HCT116 (cell line): Measurements from ENCODE around the gene PRKN. TPM values are rescaled to one million over a fixed set of nuclear protein-coding genes. Genes with fewer than 3 reads are reported as not detected.

ENCODE experiments used
- ATAC-seq: fragments of 200-7000 bp; cut with Tn5 transposase; 2 replicates; pipeline ENCODE4 v1.9.1; 2020; ENCODE audit warnings: mild to moderate bottlenecking, moderate library complexity
- BruUV-seq: library from RNA; stranded (reverse); fragments of 400-500 nt; replicated peaks from 2 replicates; lab custom pipeline; 2021; lab: Mats Ljungman, UMichigan
- CTCF ChIA-PET: fragments of 300-600 bp; sonication (Branson Sonifier 250); formaldehyde crosslinking; loops from one replicate; lab custom pipeline; 2021; ENCODE audit warnings: antibody characterized with exemption; lab: Charles Lee
- POLR2A ChIA-PET: fragments of 300-600, 350-600 bp; sonication (Branson Sonifier 250); formaldehyde crosslinking; loops from one replicate; lab custom pipeline; 2021; ENCODE audit warnings: antibody characterized with exemption; lab: Charles Lee
- RAD21 ChIA-PET, 2 experiments: fragments of 300-600 bp; sonication (Branson Sonifier 250); formaldehyde crosslinking; loops; one replicate each; lab custom pipeline; 2023; ENCODE audit warnings: low total read pairs in 2 of 2; ENCODE audit not compliant: uncharacterized antibody in 2 of 2, unreplicated experiment in 2 of 2, low non-redundant PET in 1 of 2; lab: Charles Lee
- DNase-seq: peaks from one replicate; pipeline ENCODE4 v3.0.0-alpha.2; 2010; ENCODE audit warnings: low read depth, low spot score
- H2AFZ ChIP-seq: fragments of 200-600 bp; shearing (Covaris generic), sonication (generic); 2 replicates; pipeline ENCODE4 v1.6.1; 2017; ENCODE audit warnings: low read depth, mixed run types, mixed read lengths, antibody characterized with exemption, low read length; ENCODE audit not compliant: poor library complexity, severe bottlenecking
- H3K27ac ChIP-seq: 2 replicates; pipeline ENCODE4 v1.5.1; 2012; ENCODE audit warnings: low read depth, low read length
- H3K27me3 ChIP-seq: fragments of 200-600 bp; sonication (generic); 2 replicates; pipeline ENCODE4 v1.6.1; 2016; ENCODE audit warnings: mixed run types, low read length, mixed read lengths; ENCODE audit not compliant: insufficient read depth
- H3K36me3 ChIP-seq, 2 experiments: fragments of 200-500 bp in 1 of 2; fragments of 200-600 bp in 1 of 2; sonication (Bioruptor generic) in 1 of 2; sonication (generic) in 1 of 2; 2 replicates each; pipeline versions ENCODE4 v1.5.1 to v1.6.1; 2014 to 2016; ENCODE audit warnings: low read length in 2 of 2, inconsistent platforms in 1 of 2, mixed read lengths in 1 of 2, mixed run types in 1 of 2; ENCODE audit not compliant: insufficient read depth in 2 of 2, control insufficient read depth in 1 of 2
- H3K4me1 ChIP-seq, 2 experiments: fragments of 200-600 bp in 1 of 2; sonication (generic) in 1 of 2; 2 replicates each; pipeline versions ENCODE4 v1.5.1 to v1.6.1; 2012 to 2017; ENCODE audit warnings: low read length in 2 of 2, inconsistent platforms in 1 of 2, mild to moderate bottlenecking in 1 of 2, mixed read lengths in 1 of 2, mixed run types in 1 of 2, moderate library complexity in 1 of 2; ENCODE audit not compliant: insufficient read depth in 2 of 2, control insufficient read depth in 1 of 2
- H3K4me2 ChIP-seq: fragments of 200-600 bp; sonication (generic); 2 replicates; pipeline ENCODE4 v1.6.1; 2017; ENCODE audit warnings: mixed run types, low read length, mixed read lengths
- H3K4me3 ChIP-seq, 2 experiments: fragments of 200-600 bp in 1 of 2; sonication (generic) in 1 of 2; replicated peaks in 1 of 2; 2 replicates each; pipeline ENCODE4 v1.5.1; 2011 to 2016; ENCODE audit warnings: low read length in 2 of 2, control low read depth in 1 of 2, low read depth in 1 of 2, mild to moderate bottlenecking in 1 of 2, mixed read lengths in 1 of 2, mixed run types in 1 of 2
- H3K79me2 ChIP-seq: fragments of 200-600 bp; sonication (generic); 2 replicates; pipeline ENCODE4 v1.6.1; 2017; ENCODE audit warnings: mild to moderate bottlenecking, mixed run types, low read length, moderate library complexity, mixed read lengths; ENCODE audit not compliant: insufficient read depth
- H3K9ac ChIP-seq: fragments of 200-600 bp; sonication (generic); 2 replicates; pipeline ENCODE4 v1.6.1; 2016; ENCODE audit warnings: low read length, mixed read lengths
- H3K9me2 ChIP-seq: fragments of 200-600 bp; sonication (generic), shearing (Covaris generic); 2 replicates; pipeline ENCODE4 v1.6.1; 2017; ENCODE audit warnings: mixed run types, mild to moderate bottlenecking, moderate library complexity; ENCODE audit not compliant: insufficient read depth
- H3K9me3 ChIP-seq, 2 experiments: fragments of 200-500 bp in 1 of 2; fragments of 200-600 bp in 1 of 2; sonication (Bioruptor generic) in 1 of 2; sonication (generic) in 1 of 2; 2 replicates each; pipeline ENCODE4 v1.6.1; 2014 to 2017; ENCODE audit warnings: low read length in 2 of 2, mixed read lengths in 2 of 2, inconsistent platforms in 1 of 2, low read depth in 1 of 2, mild to moderate bottlenecking in 1 of 2, mixed run types in 1 of 2, moderate library complexity in 1 of 2; ENCODE audit not compliant: control insufficient read depth in 1 of 2, insufficient read depth in 1 of 2
- H4K20me1 ChIP-seq: fragments of 200-600 bp; sonication (generic), shearing (Covaris generic); 2 replicates; pipeline ENCODE4 v1.6.1; 2017; ENCODE audit warnings: mixed run types, mild to moderate bottlenecking, moderate library complexity; ENCODE audit not compliant: insufficient read depth
- CBX3 ChIP-seq: IDR thresholded peaks from 2 replicates; pipeline ENCODE4 v1.6.1; 2012; ENCODE audit warnings: low read depth
- JUND ChIP-seq: IDR thresholded peaks from 2 replicates; pipeline ENCODE4 v1.6.1; 2012
- SRF ChIP-seq: IDR thresholded peaks from 2 replicates; pipeline ENCODE4 v1.6.1; 2012; ENCODE audit warnings: low read depth
- YY1 ChIP-seq: IDR thresholded peaks from 2 replicates; pipeline ENCODE4 v1.6.1; 2011; ENCODE audit warnings: low read length, low read depth, moderate library complexity, mild to moderate bottlenecking; ENCODE audit not compliant: insufficient replicate concordance; ENCODE audit errors: extremely low read depth
- intact Hi-C: fragments of 100-400 bp; cut with micrococcal nuclease; formaldehyde crosslinking; loops from 2 replicates; pipeline ENCODE4 v1.10.0; 2022
- total RNA-seq: library from RNA; stranded (reverse); gene quantifications from one replicate; pipeline ENCODE4 v1.2.1, GENCODE V29; 2021; ENCODE audit not compliant: unreplicated experiment
- TF ChIP-seq, protein P1 (sequence below): IDR thresholded peaks from 2 replicates; pipeline ENCODE4 v1.6.1; 2012; ENCODE audit warnings: low read depth
- TF ChIP-seq, protein P2 (sequence below): IDR thresholded peaks from 2 replicates; pipeline ENCODE4 v1.6.1; 2012

PRKN gene
- total RNA-seq, 1 experiment from 2014 or later: 2.6 TPM

DNA sequence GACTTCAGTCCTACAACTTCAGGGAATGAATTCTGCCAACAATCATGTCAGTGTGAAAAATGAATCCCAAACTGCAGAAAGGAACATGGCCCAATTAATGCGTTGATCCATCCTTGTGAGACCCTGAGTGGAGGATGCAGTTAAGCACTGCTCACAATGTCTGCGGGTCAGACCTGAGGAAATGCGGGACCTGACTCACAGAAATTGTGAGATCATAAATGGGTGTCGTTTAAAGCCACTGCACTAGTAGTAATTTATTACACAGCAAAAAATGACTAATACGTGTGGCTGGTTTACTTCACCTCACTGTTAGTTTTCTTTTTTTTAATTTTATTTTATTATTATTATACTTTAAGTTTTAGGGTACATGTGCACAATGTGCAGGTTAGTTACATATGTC is 505.0 kb downstream of the PRKN start (continued):
- TF ChIP-seq, protein P1, sequence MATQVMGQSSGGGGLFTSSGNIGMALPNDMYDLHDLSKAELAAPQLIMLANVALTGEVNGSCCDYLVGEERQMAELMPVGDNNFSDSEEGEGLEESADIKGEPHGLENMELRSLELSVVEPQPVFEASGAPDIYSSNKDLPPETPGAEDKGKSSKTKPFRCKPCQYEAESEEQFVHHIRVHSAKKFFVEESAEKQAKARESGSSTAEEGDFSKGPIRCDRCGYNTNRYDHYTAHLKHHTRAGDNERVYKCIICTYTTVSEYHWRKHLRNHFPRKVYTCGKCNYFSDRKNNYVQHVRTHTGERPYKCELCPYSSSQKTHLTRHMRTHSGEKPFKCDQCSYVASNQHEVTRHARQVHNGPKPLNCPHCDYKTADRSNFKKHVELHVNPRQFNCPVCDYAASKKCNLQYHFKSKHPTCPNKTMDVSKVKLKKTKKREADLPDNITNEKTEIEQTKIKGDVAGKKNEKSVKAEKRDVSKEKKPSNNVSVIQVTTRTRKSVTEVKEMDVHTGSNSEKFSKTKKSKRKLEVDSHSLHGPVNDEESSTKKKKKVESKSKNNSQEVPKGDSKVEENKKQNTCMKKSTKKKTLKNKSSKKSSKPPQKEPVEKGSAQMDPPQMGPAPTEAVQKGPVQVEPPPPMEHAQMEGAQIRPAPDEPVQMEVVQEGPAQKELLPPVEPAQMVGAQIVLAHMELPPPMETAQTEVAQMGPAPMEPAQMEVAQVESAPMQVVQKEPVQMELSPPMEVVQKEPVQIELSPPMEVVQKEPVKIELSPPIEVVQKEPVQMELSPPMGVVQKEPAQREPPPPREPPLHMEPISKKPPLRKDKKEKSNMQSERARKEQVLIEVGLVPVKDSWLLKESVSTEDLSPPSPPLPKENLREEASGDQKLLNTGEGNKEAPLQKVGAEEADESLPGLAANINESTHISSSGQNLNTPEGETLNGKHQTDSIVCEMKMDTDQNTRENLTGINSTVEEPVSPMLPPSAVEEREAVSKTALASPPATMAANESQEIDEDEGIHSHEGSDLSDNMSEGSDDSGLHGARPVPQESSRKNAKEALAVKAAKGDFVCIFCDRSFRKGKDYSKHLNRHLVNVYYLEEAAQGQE: no peak
- no peak for TF ChIP-seq CBX3

DNA sequence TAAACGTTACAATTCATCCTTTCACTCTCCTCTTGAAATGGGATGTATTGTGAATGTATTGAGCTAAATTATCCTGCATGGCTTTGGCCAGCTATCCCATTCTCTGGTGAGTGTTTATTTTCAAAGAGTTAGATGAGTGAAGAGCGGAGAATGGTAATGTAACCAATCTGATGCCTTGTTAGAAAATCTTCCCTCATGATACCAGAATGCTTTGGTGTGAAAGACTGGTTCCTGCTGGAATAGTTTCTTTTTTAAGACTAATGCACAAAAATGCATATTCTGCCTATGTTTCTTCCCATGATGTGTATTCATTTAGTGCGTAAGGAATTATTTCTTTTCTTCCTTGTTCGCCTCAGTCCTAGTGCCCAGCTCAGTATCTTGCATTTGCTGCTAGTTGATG is 506.7 kb downstream of the PRKN start:
- H2AFZ ChIP-seq: no peak overlapping the region
- DNase-seq: no peak
- POLR2A ChIA-PET: no interaction called here
- TF ChIP-seq, protein P2, sequence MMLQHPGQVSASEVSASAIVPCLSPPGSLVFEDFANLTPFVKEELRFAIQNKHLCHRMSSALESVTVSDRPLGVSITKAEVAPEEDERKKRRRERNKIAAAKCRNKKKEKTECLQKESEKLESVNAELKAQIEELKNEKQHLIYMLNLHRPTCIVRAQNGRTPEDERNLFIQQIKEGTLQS: no peak
- TF ChIP-seq YY1 (no peak), SRF (no peak), JUND (no peak)
- BruUV-seq: no TSS peak
- H3K9me3 ChIP-seq: no peaks in the 10 kb centered on the region
- RAD21 ChIA-PET: no interaction called here
- no peaks in the 10 kb centered on the region for H3K27me3 ChIP-seq
- H3K4me2 ChIP-seq: no peak overlapping the region
- ATAC-seq: no peak
- H3K27ac ChIP-seq: no peak overlapping the region
- H3K36me3 ChIP-seq: no peaks in the 10 kb centered on the region
- no peak overlapping the region for H3K4me3 ChIP-seq
- no peak overlapping the region for H3K9ac ChIP-seq
- intact Hi-C loops: no loop called here
- H4K20me1 ChIP-seq: no peaks in the 10 kb centered on the region
- no peaks in the 10 kb centered on the region for H3K9me2 ChIP-seq
- H3K79me2 ChIP-seq: no peaks in the 10 kb centered on the region
- H3K4me1 ChIP-seq: no peaks in the 10 kb centered on the region
- CTCF ChIA-PET: no interaction called here
